ENCODE data around the gene FEM1C. TPM values are rescaled to one million over a fixed set of nuclear protein-coding genes. Genes with fewer than 3 reads are reported as not detected.

Gene FEM1C
- total and polyA plus RNA-seq, 10 of the 15 experiments (the other 5 are each of a cell fraction or from before 2014, with no cell fraction given), result 1.9 to 15.6 (median 8.0) TPM

GRCh38 chr5:115565233-115565632 lies 20.7 kb upstream of the FEM1C start:
- DNase-seq (ENCODE audit: low read depth, low spot score) (no peak), FAIRE-seq (no peak), ATAC-seq (no peak)
- SMC1A ChIA-PET (ENCODE audit: uncharacterized antibody, unreplicated experiment), result interaction anchor here (3.0 to 7.2 kb wide), 2 partner anchors 12 to 25 kb away, joined by 7 to 56 read pairs; no protein-coding TSS in a partner anchor
- no peak overlapping the region for H3K4me3 ChIP-seq
- 94% methylated on average over 2 of the region's 2 CpGs for WGBS (ENCODE audit: insufficient coverage, insufficient replicate concordance, low lambda C conversion rate, missing lambda C conversion rate)
- H3K36me3 ChIP-seq (ENCODE audit: control insufficient read depth in 2 of 2, insufficient read depth in 2 of 2, low read length in 1 of 2), result no peaks in the 10 kb centered on the region
- intact Hi-C loops (cut with micrococcal nuclease; ENCODE audit: unreplicated experiment) (no loop called here), in situ Hi-C loops (cut with MboI) (no loop called here)
- no peak overlapping the region for H3K4me2 ChIP-seq (ENCODE audit: control insufficient read depth, insufficient read depth)
- no TSS peak for BruUV-seq (replicated peaks)
- no peaks in the 10 kb centered on the region for H4K20me1 ChIP-seq (ENCODE audit: control insufficient read depth, insufficient read depth)
- no peak overlapping the region for H2AFZ ChIP-seq (ENCODE audit: control insufficient read depth, low read depth, low read length)
- CTCF ChIA-PET, result interaction anchor here (2.6 kb wide), 1 partner anchor 9 kb away, joined by 7 read pairs; no protein-coding TSS in a partner anchor
- RAD21 ChIA-PET (ENCODE audit: unreplicated experiment), result no interaction called here
- H3K27ac ChIP-seq (ENCODE audit: control insufficient read depth, insufficient read depth), result no peak overlapping the region
- POLR2A ChIA-PET, result no interaction called here
- TF ChIP-seq IKZF1 (conservative IDR thresholded peaks at IDR 0.05), result no peak
- TF ChIP-seq HCFC1 (IDR thresholded peaks at IDR 0.05; ENCODE audit: low read length), result no peak
- no peak for TF ChIP-seq CBX5 (IDR thresholded peaks at IDR 0.05; ENCODE audit: low read depth)
- TF ChIP-seq TCF12 (IDR thresholded peaks at IDR 0.05; ENCODE audit: low read depth, low read length), result no peak
- no peak for TF ChIP-seq ATF7 (IDR thresholded peaks at IDR 0.05; ENCODE audit: low read depth)
- TF ChIP-seq ZSCAN29 (IDR thresholded peaks at IDR 0.05), result no peak
- no peak for TF ChIP-seq KAT2A (conservative IDR thresholded peaks at IDR 0.05; ENCODE audit: control insufficient read depth, low read depth, low read length)
- no peak for TF ChIP-seq MTA2 (IDR thresholded peaks at IDR 0.05; ENCODE audit: low read depth)
- TF ChIP-seq GATAD2B (conservative IDR thresholded peaks at IDR 0.05; ENCODE audit: low read depth), result no peak
- TF ChIP-seq MAX (IDR thresholded peaks at IDR 0.05; ENCODE audit: low read depth, low read length), result no peak
- no peak for TF ChIP-seq LARP7 (IDR thresholded peaks at IDR 0.05)
- no peak for TF ChIP-seq IRF3 (IDR thresholded peaks at IDR 0.05)
- no peak for TF ChIP-seq ZNF274 (IDR thresholded peaks at IDR 0.05; ENCODE audit: insufficient read depth, insufficient read length)
- TF ChIP-seq POLR2AphosphoS2 (IDR thresholded peaks at IDR 0.05; ENCODE audit: low read depth, low read length), result no peak
- TF ChIP-seq IRF4 (IDR thresholded peaks at IDR 0.05; ENCODE audit: low read depth, low read length), result no peak
- no peak for TF ChIP-seq IRF5 (IDR thresholded peaks at IDR 0.05; ENCODE audit: borderline replicate concordance)
- no peak for TF ChIP-seq E4F1 (IDR thresholded peaks at IDR 0.05; ENCODE audit: borderline replicate concordance, partially characterized antibody)
- TF ChIP-seq SREBF2 (IDR thresholded peaks at IDR 0.05; ENCODE audit: low read length), result no peak
- TF ChIP-seq SMAD5 (IDR thresholded peaks at IDR 0.05; ENCODE audit: low read depth), result no peak
- H3K9me3 ChIP-seq (replicated peaks; ENCODE audit: control insufficient read depth, insufficient read depth, low read length), result no peaks in the 10 kb centered on the region; the same call in 2 of the 3 replicates
- no peaks in the 10 kb centered on the region for H3K4me1 ChIP-seq (ENCODE audit: control insufficient read depth, insufficient read depth, low read length)
- H3K9ac ChIP-seq (ENCODE audit: control insufficient read depth, insufficient read depth, low read length), result no peak overlapping the region
- H3K27me3 ChIP-seq (replicated peaks in 1 of 2; ENCODE audit: control insufficient read depth in 2 of 2, insufficient read depth in 2 of 2, low read length in 1 of 2), result no peaks in the 10 kb centered on the region
- H3K79me2 ChIP-seq (ENCODE audit: control insufficient read depth, insufficient read depth, low read length), result no peaks in the 10 kb centered on the region

Measured in GM12878 (cell line).